ENCODE data around the gene ADAMTS18.

Gene ADAMTS18

GRCh38 chr16:77396461-77396860 lies 38.4 kb downstream of the ADAMTS18 start:
- no peak for DNase-seq (ENCODE audit: low read depth)

DNA sequence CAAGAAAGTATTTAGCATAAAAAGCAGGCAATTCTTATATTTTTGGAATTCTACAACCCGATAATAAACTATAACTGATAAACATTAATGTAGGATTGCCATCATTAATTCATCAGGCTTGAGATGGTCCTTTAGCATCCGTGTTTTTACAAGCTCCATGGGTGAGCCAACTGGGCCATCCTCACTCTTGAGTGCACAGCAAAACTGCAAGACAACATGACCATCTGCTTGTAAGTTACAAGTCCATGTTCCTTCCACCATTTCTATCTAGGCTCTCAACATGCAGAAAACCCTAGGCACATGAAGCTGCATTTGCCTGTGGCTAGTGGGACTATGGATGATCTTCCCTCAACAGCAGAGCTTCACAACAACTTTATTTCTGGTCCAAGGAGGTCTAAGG lies 40.1 kb downstream of the ADAMTS18 start:
- no peak for DNase-seq (ENCODE audit: low read depth)

- DNase-seq (ENCODE audit: low read depth): no peak
These were observed 40.9 kb downstream of the ADAMTS18 start for GRCh38 chr16:77393955-77394354.

DNA sequence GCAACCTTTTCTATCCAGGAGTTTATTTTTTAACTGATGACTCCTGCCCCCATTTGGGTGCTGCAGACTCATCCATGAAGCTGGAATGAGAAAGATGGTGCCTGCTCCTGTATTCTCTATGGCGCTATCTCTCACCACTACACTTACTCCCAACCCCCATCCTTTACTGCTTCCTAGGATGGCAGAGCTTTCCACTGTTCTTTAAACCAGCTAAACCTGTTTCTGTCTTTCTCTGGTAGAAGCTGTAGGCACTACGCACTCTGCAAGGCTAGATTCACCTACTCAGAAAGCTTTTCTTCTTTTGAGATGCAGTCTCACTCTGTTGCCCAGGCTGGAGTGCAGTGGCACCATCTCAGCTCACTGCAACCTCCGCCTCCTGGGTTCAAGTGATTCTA lies 47.0 kb downstream of the ADAMTS18 start:
- no peak for DNase-seq (ENCODE audit: low read depth)

DNA sequence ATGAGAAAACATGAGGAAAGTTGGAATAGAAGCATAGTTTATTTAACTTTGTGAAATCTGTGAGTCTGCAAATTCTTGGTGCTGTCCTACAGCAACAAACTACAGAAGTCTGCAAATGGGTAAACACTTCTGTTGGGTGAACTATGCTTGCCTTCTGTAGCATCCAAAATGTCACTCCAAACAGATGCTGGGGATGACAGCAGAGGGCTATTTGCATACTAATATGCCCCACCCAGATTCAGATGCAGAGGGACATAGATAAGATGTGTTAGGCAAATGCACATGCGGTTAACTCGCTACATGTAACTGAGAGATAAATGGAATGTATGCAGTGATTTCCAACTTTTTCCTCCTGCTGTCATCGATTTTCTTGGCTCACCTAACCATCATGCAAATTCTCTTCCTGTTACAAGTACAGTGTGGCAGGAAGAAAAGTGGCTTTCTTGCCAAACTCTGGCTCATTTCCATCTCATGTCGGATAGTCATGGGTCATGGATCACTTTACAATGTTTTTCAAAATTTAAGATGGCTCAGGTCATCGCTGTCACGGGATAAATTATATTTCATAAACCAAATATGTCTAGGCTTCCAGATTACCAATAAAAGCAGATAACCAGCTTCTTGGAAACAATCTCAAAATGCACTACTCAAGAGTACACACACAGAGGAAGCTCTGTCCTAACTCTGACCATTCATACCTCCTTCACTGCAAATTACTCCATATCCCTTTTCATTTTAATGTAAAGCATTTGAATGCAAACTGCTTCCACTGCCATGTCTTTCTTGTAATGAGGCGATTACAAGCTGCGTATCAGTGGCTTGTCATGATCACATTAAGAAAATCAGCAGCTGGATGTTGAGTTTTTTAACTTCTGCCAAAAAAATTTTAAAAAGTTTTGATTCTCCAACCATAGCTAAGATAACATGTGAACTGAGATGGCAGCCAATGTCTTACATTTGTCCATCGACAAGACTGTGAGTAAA lies 47.7 kb downstream of the ADAMTS18 start:
- no peak for DNase-seq (ENCODE audit: low read depth)

- DNase-seq (ENCODE audit: low read depth): no peak
These were observed 49.4 kb downstream of the ADAMTS18 start for GRCh38 chr16:77385481-77385880.

GRCh38 chr16:77383606-77384187 lies 51.1 kb downstream of the ADAMTS18 start:
- DNase-seq (ENCODE audit: low read depth): no peak

GRCh38 chr16:77376358-77376757 lies 58.5 kb downstream of the ADAMTS18 start:
- DNase-seq (ENCODE audit: low read depth): peak; percentile 6

DNA sequence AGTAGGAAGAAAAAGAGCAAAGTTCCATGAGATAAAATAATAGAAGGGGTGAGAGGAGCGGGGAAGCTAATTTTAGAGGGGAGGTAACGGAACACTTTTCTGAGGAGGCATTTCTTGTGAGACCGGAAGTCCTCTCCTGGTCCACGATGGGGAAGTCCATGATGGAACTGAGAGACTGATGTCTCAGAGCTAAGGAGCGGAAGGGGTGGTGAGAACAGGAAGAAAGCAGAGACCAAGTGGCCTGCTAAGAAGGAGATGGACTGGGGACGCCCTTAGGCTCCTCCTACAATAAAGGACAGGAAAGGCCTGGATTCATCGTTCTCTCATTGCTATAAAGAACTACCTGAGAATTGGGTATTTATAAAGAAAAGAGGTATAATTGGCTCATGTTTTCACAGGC lies 59.4 kb downstream of the ADAMTS18 start:
- DNase-seq (ENCODE audit: low read depth): no peak

GRCh38 chr16:77374384-77374783 lies 60.5 kb downstream of the ADAMTS18 start:
- no peak for DNase-seq (ENCODE audit: low read depth)

DNA sequence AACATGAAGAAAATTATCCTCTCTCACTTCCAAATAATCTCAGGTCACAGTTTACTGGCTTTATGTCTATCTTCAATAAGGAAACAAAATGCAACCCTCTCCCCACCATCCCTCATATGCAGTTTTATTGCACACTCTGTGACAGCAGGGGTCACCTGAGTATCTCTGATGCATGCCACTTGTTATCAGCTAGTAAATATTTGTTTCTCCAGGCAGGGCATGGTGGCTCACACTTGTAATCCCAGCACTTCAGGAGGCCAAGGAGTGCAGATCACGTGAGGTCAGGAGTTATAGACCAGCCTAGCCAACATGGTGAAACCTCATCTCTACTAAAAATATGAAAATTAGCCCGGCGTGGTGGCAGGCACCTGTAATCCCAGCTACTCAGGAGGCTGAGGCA lies 61.1 kb downstream of the ADAMTS18 start:
- DNase-seq (ENCODE audit: low read depth): no peak

GRCh38 chr16:77364770-77365169 lies 70.1 kb downstream of the ADAMTS18 start:
- DNase-seq (ENCODE audit: low read depth): no peak

DNA sequence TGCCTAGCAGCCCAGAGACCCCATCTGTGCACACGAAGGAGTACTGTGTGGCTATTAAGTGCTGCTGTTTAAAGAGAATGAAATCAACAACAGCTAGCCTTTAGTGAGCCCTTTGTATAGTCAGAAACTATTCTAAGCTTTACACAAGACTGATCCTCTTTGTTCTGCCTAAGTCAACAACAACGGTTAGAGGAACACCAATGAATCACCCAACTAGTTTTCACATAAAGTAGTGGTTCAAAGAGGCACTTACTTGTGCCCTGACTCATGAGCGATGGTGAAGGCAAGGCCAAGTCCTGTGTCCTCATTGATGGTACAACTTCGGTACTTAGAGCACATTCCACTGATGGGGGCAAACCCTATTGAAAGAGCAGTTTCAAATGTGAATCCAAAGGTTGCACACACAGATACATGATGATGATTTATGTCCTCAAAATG lies 75.8 kb downstream of the ADAMTS18 start:
- DNase-seq (ENCODE audit: low read depth): peak; percentile 40

GRCh38 chr16:77353587-77354263 lies 81.1 kb downstream of the ADAMTS18 start:
- no peak for DNase-seq (ENCODE audit: low read depth)

GRCh38 chr16:77344341-77344740 lies 90.5 kb downstream of the ADAMTS18 start:
- DNase-seq (ENCODE audit: low read depth): peak; percentile 65

- no peak for DNase-seq (ENCODE audit: low read depth)
These were observed 98.2 kb downstream of the ADAMTS18 start for GRCh38 chr16:77336637-77337036.

DNA sequence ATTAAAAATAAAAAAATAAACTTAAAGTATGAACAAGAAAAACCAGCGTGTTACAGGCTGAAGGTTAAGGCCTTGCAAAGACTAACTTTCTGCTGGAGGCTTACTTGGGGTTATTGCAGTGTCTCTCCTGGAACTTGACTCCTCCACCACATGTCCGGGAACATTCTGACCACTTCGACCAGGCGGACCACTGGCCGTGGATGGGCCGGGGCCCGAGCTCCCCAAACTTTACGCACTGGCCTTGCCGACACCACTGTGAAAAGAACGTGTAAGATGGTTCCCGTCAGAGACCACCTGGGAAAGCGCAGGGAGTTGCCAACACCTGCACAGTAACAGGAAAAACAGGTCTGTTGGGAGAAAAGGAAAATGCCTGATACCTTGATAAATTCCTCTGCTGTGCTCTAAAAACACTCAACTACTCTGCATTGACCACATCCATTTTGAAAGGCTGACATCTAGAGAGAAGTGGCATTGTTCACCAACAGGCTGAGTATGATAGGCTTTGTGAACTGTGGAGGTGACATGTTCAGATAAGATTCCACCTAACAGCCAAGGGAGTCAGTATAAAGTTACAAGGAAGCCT lies 99.1 kb downstream of the ADAMTS18 start:
- DNase-seq (ENCODE audit: low read depth): no peak

GRCh38 chr16:77332792-77333191 lies 102.0 kb downstream of the ADAMTS18 start:
- peak; percentile 75 for DNase-seq (ENCODE audit: low read depth)

GRCh38 chr16:77331802-77332586 lies 102.8 kb downstream of the ADAMTS18 start:
- DNase-seq (ENCODE audit: low read depth): peak; percentile 77

DNA sequence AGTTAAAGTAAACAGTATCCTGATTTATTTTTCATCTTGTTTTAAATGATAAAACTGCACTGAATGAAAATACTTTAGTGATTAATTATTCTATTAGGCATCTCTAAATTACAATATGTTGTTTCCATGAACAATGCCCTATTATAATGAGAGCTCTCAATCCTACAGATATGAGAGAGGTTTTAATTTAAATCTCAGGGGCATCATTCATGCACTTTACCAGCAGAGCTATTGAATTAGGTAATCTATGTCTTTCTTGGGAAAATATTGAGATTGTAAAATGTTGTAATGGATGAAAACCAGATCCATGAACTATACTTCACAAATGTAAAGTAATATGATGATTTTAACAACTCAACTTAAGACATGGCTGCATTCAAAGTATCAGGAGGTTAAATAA lies 103.8 kb downstream of the ADAMTS18 start:
- no peak for DNase-seq (ENCODE audit: low read depth)

GRCh38 chr16:77330332-77331042 lies 104.3 kb downstream of the ADAMTS18 start:
- peak; percentile 28 for DNase-seq (ENCODE audit: low read depth)

All from amniotic epithelial cell (primary cell).